HG03108 (cell line): ENCODE data around the gene ZEB2.

Experiments
- ATAC-seq: cut with Tn5 transposase; IDR thresholded peaks from one replicate; pipeline ENCODE4 v1.9.1; 2021; ENCODE audit warnings: moderate library complexity; ENCODE audit not compliant: unreplicated experiment

ZEB2 gene

DNA sequence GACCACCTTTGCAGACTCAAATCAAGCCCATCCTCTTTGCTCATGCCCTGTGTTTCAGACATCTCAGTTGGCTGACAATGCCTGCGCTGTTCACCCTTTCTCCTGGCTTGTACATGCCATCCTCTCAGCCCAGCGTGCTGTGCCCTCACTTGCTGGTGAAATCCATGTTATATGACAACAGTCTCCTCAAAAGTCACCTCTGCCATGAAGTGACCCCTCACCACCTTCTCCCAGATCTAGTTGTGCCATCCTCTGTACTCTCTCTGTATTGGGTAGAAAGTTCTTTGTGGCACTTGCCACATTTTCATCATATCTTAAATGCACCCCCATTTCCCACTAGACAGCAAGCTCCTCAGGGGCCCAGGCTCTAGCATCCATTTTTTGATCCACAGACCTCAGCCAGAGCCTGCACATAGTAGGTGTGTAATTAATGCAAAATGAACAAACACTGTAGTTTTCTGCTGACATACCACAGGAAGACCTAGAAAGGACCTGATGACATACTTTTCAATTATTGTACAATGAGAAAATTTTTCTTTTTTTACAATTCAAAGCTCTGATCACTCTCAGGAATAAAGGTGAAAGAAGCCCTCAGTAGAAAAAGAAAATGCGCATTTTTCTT, 22.8 kb downstream of the ZEB2 start:
- no peak for ATAC-seq

DNA sequence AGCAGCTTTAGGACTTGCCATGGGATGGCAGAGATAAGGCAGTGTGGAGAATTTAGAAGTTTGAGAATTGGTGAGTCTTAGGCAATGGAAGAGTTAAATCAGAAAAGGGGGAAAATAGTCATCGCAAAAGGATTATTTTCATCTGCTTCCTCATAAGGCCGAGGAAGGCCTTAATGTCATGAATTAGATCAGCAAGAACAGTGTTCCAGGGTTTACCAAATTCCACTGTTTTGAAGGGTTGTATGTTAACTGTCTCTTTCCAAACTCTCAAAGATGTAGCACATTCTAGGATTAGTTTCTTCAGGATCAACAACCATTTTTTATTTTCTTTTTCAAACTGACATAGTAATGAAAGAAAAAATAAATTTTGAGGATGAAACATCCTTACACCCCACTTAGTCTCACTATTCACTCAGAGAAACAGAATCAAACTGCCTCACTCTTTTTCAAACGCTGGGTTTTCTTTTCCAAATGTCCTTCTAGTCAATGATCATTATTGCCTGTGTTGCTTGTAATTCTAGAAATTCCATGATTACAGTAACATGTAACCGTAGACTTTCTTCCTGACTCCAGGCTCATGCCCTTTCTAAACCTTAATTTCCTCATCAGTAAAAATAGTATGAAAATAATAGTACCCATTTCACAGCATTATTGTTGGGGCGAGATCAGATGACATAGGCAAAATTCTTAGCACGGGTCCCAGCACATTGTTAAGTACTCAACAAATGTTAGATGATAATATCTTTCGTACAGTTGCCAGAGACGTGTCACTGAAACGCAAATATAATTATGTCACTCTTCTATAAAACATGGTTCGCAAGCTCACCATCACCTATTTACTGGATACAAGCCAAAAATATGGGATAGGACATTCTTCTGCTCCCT, 23.6 kb downstream of the ZEB2 start:
- ATAC-seq, result no peak

DNA sequence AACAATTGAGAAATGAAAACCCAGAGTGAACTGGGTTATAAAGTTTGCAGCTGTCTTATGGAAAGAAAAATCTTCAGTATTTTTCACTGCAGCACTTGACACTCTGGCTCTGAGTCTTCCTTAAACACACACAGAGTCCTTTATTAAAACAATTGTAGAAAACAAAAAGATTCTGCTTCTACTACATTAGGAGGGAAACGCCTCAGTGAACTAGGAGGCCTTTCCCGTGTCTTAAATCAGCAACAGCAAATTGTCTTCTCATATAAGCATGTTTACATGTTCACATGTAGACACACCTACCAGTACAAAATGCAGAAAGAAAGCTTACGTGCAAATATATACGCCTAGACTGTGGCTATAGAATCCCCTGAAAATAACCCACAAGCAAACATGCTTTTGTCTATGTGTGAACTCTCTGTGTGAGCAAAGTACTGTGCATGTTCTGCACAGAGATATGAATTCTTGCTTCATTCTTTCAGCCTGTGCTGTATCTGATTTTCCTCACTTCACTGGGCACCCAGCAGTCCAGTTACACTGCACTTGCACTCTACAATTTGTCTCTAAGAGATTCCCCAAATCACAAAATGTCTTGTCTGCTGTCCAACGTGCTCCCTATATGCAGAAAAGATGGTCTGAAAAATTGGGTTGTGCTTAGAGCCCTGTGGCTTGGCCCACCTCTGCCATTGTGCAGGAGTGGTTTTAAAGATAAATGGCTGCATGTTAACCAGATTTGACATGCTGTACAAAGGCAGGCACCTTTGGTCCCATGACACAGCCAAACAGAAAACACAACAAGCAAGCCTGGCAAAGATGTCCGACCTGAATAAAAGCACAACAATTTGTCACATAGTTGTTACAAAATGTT, 24.5 kb downstream of the ZEB2 start:
- no peak for ATAC-seq

DNA sequence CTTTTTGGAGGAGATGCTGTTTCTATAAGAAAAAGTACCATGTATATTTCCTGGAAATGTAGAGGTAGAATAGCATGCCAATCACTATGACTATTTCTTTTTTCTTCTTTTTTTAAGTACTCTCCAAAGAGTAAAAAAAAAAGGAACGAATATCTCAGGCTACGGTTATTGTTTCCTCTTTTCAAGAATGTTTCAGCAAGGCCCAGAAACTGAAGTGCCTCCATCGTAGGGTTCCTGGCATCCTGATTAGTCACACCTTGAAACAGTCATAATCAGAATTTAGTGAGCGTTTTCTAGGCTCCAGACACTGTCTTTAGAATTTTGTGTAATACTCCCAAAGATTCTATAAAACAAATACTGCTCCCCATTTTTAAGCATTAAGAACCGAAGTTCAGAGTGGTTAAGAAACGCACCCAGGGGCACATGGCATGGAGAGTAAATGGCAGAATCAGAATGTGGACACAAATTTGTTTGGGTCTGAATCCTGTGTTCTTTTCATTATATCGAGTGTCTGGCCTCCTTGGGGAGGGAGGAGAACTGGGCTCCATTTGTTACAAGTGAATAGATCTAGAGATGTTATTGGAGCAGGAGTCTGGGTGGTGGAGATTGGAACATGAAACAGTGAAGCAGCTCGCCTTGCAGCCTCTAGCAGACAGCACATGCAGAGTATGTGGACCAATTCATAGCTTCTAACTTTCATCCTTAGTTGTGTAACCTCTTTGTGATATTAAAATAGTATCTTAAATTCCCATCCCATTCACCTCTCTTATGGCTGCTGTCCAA, 26.7 kb downstream of the ZEB2 start:
- ATAC-seq, result no peak

DNA sequence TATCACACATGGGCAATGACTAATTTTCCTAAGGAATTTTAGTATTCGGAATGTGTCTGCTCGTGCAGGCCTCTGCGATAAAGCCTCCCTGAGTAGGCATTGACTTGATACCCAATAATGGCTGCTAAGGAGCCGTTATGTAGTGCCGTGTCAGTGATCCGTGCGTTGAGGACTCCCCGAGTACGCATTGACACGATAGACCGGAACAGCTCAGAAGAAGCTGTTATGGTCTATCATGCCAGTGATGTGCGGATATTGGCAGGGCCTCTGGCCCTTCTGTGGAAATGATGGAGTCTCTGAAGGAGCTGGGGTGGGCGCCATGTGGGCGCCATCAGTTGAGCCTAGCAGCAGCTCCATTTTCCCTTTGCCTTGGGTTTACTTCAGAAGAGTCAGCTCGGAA, 29.1 kb downstream of the ZEB2 start:
- ATAC-seq, result no peak

DNA sequence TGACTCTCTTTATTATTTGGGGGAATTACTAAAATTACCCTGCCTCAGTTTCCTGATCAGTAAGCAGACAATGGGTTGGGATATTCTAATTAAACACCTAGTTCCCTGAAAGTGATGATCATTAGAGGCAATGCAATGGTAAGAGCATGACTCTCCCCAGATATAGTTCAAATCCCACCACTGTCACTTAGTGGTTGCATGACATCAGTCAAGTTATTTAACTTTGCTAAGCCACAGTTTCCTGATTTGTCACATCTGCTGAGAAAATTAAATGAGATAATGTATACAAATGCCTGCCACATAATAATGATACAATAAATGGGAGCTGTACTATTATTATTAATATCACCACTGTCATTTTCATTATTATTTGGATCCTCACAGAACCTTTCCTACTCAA, 29.9 kb downstream of the ZEB2 start:
- ATAC-seq, result no peak

DNA sequence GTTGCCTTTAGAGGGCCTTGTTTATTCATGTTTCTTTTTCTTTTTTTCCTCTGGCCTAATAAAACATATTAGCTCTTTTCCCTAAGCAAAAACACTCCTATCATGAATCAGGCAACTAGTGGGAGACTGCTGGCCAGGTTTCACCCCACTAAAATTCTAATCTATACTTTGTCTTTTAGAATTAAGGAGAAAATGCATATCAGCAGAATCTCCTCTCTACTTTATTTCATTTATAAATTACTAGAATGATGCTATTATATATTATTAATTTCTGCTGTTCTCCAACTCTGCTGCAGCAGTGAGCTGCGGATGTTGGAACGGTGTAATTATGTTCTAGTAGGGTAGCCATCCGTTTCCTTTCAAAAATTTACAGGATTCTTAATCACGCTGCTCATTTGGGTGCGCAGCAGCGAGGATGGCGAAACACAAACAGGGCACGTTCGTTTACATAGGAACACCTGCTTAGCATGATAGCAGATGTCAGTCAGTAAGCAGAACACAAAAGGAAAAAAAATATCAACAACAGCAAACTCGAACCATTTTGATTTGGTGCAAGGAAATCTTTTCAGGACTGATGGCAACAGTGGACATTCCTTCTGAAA, 30.5 kb downstream of the ZEB2 start:
- no peak for ATAC-seq

DNA sequence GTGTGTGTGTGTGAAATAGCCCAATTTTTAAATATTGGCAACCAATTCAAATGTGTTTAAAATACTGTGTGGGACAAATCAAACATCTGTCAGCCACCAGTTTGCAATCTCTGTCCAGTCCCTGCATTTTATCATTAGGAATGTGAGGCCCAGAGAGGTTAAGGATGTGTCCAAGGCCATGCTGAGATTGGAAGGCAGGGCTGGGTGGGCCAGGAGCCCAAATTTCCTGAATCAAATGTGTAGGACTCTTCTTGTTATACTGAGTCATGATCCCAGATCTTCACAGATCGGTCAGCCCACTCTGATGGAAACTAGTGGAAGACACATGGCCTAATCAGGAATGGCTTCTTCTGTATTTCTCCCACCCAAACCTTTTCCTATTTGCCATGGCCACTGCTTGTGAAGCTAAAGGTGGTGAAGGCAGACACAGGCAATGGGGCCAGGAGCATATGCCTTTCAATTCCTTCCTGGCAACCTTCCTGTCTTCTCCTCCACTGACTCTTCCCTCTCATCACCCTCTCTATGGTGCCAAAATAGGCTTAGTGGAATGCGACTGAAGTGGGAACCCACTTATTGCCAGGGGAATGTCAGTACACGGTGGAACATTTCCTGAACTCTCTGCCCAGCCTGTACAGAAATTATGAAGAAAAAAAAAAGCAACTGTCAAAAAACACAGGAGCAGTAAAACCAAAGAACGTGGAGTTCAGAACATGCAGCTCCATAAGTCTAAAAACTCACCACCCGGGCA, 35.5 kb downstream of the ZEB2 start:
- ATAC-seq, result no peak

DNA sequence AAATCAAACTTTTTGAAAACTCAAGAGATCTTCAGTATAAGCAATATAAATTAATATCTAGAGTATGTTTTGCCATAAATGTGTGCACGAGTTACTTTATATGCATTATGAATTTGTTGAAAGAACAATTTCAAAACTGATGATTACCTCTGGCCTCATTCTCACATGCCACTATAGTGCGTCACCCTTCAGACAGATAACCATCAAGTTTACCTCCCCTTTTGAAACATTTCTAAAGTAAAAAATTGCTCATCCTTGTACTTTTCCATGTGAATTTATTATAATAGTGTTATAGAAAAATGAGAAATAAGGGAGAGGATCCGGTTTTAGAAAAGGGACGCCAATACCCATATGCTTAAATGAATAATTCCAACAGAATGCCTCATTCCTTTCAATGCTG, 38.3 kb downstream of the ZEB2 start:
- ATAC-seq, result no peak

DNA sequence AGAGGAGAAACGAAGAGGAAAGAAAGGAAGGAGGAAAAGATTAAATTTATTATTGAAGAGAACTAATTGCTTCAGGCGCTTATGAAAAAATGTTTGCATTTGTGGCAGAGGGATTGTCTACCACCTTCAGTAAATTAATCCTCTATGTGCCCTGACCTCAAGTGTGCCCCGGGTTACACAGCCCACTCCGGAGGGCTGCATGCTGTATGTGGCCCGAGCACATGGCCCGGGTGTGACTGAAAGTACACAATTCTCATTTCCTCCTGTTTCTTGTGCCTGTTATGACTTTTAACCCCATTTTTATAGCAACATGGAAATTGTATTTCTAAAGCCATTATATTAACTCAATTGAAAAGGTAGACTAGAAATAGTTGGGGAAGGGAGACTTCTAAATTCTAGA, 38.8 kb downstream of the ZEB2 start:
- ATAC-seq, result no peak

DNA sequence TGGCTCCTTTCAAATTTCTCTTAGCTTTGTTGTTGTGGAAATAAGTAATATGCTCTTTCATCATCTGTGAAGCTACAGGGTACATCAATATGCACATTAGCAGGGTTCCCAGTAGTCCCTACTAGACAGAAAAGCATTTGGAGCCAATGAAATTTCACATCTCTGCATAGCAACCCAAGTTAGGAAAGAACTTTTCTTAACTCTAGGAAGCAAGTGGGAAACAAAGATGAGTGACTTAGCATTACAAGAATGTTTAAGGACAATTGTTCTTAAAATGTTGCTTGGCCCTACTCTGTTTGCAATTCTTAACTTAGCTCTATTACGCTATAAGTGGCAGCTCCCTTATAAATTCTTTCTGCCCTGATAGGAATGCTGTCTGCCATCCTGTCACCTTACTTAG, 39.6 kb downstream of the ZEB2 start:
- ATAC-seq, result no peak

DNA sequence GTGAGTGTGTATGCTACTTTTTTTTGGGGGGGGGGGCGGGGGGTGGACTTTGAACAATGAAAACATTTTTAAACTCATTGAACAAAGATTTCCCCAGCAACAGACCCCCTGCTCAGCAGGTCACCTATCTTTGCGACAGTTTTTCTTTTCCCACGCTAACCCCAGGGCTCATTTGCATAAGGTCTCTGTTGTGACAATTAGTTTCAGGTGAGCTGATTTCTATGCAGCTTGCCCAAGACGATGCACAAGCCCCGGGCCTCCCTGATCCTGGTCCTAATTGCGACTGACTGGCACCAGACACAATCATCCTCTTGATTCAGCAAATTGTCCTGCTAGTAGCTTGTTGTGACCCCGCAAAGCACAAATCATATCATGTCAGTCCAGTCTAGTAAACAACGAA, 40.3 kb downstream of the ZEB2 start:
- no peak for ATAC-seq

DNA sequence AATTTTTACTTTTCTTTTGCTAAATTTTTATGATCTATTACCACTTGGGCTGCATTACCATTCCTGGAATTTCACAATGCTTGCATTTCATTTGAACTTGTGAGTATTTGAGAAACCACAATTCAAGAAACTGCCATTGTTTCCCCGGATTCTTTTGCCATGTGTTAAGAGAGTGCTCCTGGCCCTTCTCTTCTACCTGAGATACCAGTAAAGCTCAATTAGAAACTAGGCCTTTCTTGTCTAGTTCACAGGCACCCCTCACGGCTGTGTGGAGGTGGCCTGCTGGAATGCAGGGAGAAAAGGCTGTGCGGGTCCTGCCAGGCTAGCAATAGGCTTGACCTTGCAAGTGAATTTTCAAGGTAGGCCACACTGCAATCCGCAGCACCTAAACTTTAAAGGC, 40.8 kb downstream of the ZEB2 start:
- no peak for ATAC-seq

DNA sequence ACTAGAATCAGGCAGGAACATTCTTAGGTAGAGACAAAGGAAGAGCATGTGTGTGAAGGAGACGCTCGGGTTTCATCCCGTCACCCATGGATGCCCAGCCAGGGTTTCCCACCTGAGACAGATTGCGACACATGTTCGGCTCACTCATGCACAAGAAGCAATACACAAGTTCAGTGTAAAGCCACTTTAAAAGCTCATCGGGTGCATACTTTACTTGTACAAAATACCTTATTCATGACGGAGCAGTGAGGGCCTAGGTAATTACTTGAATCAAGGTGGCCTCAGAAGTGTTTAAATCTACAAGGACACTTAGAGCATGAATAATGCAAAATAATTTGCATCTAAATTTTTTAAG, 42.0 kb downstream of the ZEB2 start:
- ATAC-seq, result no peak

DNA sequence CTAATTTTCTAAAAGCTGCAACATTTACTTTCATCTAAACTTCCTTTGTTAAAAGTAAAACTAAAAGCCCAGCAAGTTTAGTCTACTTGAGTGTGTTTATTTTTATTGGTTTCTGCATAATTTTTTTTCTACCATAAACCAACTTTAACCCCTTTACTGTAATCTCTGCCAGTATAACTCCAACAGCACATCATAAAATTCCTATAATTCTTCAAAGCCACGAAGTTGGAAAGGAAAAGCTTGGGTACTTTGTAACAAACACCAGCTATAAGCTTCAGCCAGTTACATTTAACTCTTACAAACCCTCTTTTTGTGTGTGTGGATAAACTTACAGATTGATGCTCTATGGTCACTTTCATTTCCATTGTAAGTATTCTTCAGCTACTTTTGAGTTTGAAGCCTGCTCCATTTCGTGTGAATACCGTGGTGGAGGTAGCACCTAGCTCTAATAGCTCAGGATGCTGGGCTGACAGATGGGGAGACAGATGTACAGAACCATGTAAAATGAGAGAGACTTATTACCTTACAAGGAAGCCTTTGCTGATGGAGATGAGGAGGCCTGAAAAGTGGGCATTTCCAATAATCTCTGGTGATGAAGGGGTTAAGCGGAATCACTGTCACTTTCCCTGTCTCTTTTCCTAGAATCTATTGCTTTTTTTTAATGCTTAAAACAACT, 42.5 kb downstream of the ZEB2 start:
- no peak for ATAC-seq

DNA sequence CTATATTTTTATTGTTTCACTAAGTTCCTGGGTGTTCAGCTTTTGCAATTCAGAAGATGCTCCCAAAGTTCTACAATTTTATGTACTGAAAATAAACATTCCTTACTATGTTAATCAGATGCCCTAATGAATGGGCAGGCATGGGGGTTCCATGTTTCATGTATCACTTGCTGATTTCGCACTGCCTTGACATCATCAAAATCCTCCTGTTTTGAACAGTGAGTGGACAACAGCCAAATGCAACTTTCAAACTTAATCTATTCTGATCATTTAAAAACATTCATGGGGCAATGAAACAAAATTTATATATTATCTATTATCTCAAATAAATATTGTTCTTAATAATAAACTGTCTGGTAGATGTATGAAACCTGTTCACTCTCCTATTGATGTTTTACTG, 43.2 kb downstream of the ZEB2 start:
- no peak for ATAC-seq

DNA sequence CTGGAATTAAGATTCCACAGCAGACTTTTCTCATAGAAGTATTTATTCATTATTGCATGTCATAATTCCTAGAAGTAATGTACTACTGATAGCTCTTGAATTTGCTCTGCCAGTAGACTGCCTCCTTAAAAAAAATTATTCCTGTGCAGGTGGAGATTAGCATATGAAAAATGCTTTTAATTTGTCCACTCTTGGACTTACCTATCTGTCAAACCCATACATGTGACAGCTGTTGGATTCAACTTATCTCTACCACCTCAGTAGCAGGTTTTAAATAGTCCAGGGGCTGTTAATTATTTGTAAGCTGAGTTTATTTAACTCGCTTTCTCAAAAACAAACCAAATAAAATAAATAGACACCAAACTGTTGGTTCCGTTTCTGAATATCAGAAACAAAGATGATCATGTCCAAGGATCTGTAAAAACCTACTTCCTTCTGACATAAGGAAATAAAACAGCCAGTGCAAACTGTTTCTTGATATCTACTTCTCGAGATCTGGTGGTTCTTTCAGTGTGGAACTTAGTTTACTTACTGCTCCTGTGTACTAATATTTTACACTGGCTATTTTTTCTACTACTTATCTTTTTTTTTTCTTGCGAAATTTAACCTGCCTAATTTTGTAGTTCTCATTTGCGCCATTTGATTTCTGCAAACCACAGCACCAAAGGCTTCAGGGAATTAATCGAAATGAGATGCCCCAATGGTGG, 44.2 kb downstream of the ZEB2 start:
- no peak for ATAC-seq

DNA sequence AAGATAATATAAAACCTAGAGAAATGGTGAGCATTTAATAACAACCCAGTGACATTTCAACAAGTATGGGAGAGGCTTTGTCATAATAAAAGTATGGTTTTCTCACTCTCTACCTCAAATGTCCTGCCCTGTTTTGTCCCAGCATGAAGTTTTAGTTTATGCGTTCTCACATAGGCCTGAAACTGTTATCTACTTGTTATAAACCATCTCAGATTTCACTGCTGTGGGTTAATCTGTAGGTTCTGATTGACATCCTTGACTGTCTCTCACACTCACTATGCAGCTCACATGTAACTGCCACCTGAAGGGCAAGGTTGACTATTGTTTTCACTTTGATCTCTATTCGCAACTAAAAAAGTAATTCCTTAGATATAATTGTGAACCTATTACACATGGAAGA, 44.9 kb downstream of the ZEB2 start:
- ATAC-seq, result no peak

DNA sequence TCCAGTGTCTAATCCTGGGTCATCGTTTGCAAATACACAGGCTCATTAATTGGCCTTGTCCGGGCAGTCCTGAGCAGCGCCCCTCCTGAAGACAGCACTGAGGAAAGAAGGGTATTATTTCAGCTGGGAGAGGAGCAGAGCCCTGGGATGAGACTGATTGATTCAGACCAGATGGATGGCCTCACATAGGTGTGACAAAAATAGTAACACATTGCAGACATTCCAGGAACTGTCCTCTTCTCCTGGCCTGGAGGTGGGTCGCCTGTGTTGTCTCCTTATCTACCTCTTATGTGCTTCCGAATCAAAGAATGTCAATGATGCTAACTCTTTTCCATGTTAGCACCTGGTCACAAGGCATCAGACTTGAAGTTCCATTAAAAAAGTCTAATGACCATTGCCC, 45.9 kb downstream of the ZEB2 start:
- ATAC-seq, result no peak
